ENCODE results near the gene DOCK3. TPM values are rescaled to one million over a fixed set of nuclear protein-coding genes. Genes with fewer than 3 reads are reported as not detected.
"Not testable (repeated sequence)": the region's sequence is repeated elsewhere in the genome, so short reads cannot be mapped to it uniquely, and the experiment has no call there.

Gene DOCK3
- total RNA-seq, 3 donors from 2014 or later: 1.2 to 1.7 (median 1.5) TPM

- H3K36me3 Mint-ChIP-seq (ENCODE audit: insufficient read depth); H3K27me3 Mint-ChIP-seq (ENCODE audit: low read depth); ATAC-seq; DNase-seq; H3K4me3 Mint-ChIP-seq; H3K9me3 Mint-ChIP-seq; H3K4me1 Mint-ChIP-seq (ENCODE audit: low read depth): not testable (repeated sequence)
Measured at GRCh38 chr3:51307945-51308607, 633.3 kb downstream of the DOCK3 start.

DNA sequence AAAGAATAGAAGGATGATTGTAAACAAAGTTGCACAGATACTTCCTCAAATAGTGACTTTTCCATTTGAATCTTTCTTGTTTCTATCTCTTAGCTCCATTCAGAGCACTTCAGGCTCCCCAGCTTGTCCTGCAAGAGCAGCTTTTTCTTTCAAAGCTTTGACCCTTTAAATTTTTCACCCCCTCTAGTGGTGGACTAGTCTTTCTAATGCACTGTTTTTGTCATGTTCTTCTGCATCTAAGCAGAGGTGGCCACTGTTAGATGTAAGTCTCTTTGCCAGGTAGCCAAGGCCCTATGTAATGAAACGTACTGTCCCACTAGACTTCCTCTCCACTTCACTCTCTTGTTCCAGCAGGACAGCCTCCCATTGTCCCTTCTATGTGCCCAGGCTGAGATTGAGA lies 636.3 kb downstream of the DOCK3 start:
- Mint-ChIP-seq H3K27me3 (ENCODE audit: low read depth) (no peaks in the 10 kb centered on the region), H3K9me3 (peaks cover 6% of the 10 kb centered on the region), H3K36me3 (ENCODE audit: insufficient read depth) (peaks cover 4% of the 10 kb centered on the region), H3K4me3 (no peak overlapping the region), H3K4me1 (ENCODE audit: low read depth) (no peaks in the 10 kb centered on the region)
- DNase-seq (no peak), ATAC-seq (no peak)

DNA sequence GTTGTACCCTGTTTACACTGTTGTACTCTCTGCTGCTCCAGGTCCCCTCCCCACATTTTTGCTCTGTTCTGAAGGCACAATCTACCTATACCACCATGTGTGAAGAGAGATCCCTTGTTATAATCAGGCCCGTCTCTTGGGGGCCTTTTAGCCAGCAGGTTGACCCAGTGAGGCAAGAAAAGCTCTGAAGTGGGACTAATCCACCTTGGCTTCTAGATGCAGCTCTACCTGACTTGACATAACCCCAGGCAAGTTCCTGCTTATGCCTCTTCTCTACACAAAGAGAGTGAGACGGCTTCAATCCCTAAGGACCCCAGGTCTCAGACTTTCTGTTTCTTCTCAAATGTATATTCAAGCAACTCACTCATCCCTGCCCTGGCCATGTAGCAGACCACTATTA lies 653.5 kb downstream of the DOCK3 start:
- no peak overlapping the region for H3K4me3 Mint-ChIP-seq
- peaks cover 9% of the 10 kb centered on the region for H3K27me3 Mint-ChIP-seq (ENCODE audit: low read depth)
- no peaks in the 10 kb centered on the region for H3K36me3 Mint-ChIP-seq (ENCODE audit: insufficient read depth)
- ATAC-seq: no peak
- H3K4me1 Mint-ChIP-seq (ENCODE audit: low read depth): no peaks in the 10 kb centered on the region
- no peak for DNase-seq
- no peaks in the 10 kb centered on the region for H3K9me3 Mint-ChIP-seq

DNA sequence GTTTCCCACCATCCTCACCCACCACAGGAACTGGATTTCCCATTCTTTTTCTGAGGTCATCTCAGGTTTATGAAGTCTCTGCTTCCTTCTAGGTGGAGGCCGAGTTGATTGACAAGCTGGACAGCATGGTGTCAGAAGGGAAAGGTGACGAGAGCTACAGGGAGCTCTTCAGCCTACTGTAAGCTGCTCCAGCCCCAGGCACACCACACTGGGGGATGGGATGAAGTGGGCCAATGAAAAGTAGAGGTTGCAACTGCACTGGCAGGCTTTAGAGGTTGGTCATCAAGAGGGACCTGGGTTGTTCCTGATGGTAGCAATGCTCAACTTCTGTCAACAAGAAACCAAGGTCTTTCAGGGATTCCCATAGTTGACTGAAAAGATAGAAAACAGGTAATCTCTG lies 655.3 kb downstream of the DOCK3 start:
- no peak for DNase-seq
- H3K4me3 Mint-ChIP-seq: no peak overlapping the region
- H3K27me3 Mint-ChIP-seq (ENCODE audit: low read depth): peaks cover 1% of the 10 kb centered on the region
- no peaks in the 10 kb centered on the region for H3K4me1 Mint-ChIP-seq (ENCODE audit: low read depth)
- no peaks in the 10 kb centered on the region for H3K36me3 Mint-ChIP-seq (ENCODE audit: insufficient read depth)
- H3K9me3 Mint-ChIP-seq: no peaks in the 10 kb centered on the region
- no peak for ATAC-seq

DNA sequence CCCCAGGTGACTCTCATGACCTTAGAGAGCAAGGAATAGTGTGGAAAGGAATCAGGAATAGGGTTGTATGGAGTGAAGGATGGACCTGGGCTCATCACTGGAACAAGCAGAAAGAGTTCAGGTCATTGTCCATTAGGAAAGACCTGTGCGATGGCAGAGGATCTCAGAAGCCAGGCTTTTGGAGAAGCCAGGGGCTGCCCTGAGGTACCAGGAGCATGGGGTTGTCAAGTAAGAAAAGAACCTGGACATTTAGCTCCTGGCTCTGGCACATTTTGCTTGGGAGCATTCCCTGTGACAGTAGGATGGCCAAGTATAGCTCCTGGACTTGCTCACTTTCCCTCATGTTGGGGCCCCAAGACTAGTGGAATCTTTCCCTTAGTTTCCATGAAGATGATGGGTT lies 657.4 kb downstream of the DOCK3 start:
- H3K36me3 Mint-ChIP-seq (ENCODE audit: insufficient read depth): no peaks in the 10 kb centered on the region
- no peaks in the 10 kb centered on the region for H3K9me3 Mint-ChIP-seq
- DNase-seq (no peak), ATAC-seq (no peak)
- H3K4me3 Mint-ChIP-seq: no peak overlapping the region
- H3K27me3 Mint-ChIP-seq (ENCODE audit: low read depth): no peaks in the 10 kb centered on the region
- no peaks in the 10 kb centered on the region for H3K4me1 Mint-ChIP-seq (ENCODE audit: low read depth)

GRCh38 chr3:51333021-51333420 lies 658.3 kb downstream of the DOCK3 start:
- Mint-ChIP-seq H3K4me3 (no peak overlapping the region), H3K36me3 (ENCODE audit: insufficient read depth) (no peaks in the 10 kb centered on the region), H3K9me3 (no peaks in the 10 kb centered on the region), H3K4me1 (ENCODE audit: low read depth) (no peaks in the 10 kb centered on the region), H3K27me3 (ENCODE audit: low read depth) (no peaks in the 10 kb centered on the region)
- DNase-seq (no peak), ATAC-seq (no peak)

GRCh38 chr3:51336261-51336660 lies 661.5 kb downstream of the DOCK3 start:
- no peak for ATAC-seq
- H3K9me3 Mint-ChIP-seq: no peaks in the 10 kb centered on the region
- no peak for DNase-seq
- H3K27me3 Mint-ChIP-seq (ENCODE audit: low read depth): no peaks in the 10 kb centered on the region
- H3K4me3 Mint-ChIP-seq: no peak overlapping the region
- no peaks in the 10 kb centered on the region for H3K4me1 Mint-ChIP-seq (ENCODE audit: low read depth)
- no peaks in the 10 kb centered on the region for H3K36me3 Mint-ChIP-seq (ENCODE audit: insufficient read depth)

DNA sequence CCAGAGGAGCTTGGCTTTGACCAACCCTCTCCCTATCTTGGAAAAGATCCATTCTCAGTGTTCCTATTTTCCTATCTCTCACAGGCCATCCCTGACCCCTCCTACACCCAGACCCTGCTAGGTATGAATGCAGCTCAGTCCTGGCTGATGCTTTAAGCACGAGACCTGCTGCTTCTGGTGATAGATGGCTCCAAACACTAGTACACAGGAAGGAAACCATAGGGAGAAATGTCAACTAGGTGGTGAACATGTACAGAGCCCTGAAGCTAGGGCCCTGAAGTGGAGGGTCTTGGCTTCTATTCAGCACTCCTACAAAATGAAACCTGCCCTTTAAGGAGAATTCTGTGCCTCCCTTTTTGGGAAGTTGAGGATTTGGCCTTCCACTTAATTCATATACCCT lies 662.9 kb downstream of the DOCK3 start:
- DNase-seq (no peak), ATAC-seq (no peak)
- Mint-ChIP-seq H3K36me3 (ENCODE audit: insufficient read depth) (no peaks in the 10 kb centered on the region), H3K4me1 (ENCODE audit: low read depth) (no peaks in the 10 kb centered on the region), H3K4me3 (no peak overlapping the region), H3K27me3 (ENCODE audit: low read depth) (no peaks in the 10 kb centered on the region), H3K9me3 (no peaks in the 10 kb centered on the region)

DNA sequence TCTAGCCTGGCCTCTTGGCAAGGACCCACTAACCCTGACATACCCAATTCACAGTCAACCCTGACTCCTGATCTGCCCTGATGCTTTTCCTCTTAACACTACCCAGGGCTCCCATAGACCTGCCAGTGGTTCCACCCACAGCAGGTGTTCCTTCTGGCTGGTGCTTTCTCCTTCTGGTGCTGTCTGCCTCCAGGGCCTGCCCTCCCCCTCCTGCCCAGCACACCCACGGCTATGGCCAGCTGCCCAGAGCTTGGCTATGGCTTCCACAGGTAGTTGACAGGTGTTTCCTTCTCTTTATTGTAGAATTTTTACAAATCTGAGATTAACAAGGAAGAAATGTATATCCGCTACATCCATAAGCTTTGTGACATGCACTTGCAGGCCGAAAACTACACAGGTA lies 663.9 kb downstream of the DOCK3 start:
- Mint-ChIP-seq H3K27me3 (ENCODE audit: low read depth) (no peaks in the 10 kb centered on the region), H3K4me1 (ENCODE audit: low read depth) (no peaks in the 10 kb centered on the region), H3K9me3 (no peaks in the 10 kb centered on the region), H3K36me3 (ENCODE audit: insufficient read depth) (no peaks in the 10 kb centered on the region), H3K4me3 (no peak overlapping the region)
- DNase-seq (no peak), ATAC-seq (no peak)

DNA sequence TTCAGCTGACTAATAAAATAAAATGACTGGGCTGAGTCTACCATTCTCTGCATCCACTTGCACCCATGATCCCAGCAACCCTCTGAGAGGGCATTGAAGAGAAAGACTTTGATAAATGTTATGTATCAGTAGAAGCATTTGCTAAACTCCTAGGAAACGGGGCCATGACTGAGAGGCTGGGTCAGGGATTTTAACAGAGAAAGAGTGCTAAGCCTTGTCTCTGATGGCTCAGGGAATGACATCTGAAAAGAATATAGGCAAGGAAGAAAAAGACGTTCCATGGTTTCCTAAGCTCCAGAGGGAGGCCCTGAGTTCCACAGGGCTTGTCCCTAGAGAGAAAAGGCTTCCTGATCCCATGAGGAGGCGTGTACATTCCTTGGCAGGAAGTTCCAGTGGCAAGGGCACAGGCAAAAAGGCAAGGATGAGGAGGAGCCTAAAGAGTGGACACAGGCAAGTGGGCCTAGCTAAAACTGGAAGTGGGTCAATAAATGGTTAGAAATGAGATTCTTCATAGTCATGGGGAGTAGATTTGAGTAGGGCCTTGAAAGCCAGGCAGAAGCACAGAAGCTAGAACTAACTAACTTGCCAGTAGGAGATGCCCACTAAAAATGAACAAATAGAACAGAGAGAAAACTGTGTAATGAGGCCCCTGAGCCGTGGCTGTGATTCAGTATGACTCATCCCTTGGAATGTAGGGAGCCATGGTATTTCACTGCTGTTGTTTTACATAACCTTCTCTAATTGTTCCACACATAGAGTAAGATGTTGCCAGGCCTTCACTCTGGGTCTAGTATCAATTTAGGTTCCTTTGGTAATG lies 665.5 kb downstream of the DOCK3 start:
- no peak overlapping the region for H3K4me3 Mint-ChIP-seq
- H3K36me3 Mint-ChIP-seq (ENCODE audit: insufficient read depth): no peaks in the 10 kb centered on the region
- no peaks in the 10 kb centered on the region for H3K27me3 Mint-ChIP-seq (ENCODE audit: low read depth)
- DNase-seq (no peak), ATAC-seq (no peak)
- H3K9me3 Mint-ChIP-seq: no peaks in the 10 kb centered on the region
- no peaks in the 10 kb centered on the region for H3K4me1 Mint-ChIP-seq (ENCODE audit: low read depth)

DNA sequence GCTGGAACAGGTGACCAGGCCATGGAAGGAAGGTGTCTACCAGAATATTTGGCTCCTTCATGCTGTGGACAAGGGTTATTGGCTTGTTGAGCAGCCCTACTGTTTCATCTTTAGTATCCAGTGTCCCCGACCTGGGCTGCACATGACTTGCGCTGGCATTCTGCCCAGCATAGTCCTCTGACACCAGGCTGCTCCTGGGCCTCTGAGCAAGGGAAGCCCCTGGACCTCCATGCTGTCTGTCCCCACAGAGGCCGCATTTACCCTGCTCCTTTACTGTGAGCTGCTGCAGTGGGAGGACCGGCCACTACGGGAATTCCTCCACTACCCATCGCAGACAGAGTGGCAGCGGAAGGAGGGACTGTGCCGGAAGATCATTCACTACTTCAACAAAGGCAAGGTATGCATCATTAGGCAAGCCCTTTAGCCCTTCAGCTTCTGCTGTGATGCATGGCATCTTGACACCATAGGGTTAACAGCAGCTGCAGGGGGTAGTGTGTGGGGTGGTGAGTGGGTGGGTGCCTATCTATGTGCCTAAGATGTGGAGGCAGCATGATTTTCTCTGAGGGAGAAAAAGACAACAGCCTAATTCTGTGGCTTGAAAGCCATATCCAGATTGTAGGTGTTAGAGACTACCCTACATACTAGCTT lies 666.4 kb downstream of the DOCK3 start:
- Mint-ChIP-seq H3K4me3 (no peak overlapping the region), H3K36me3 (ENCODE audit: insufficient read depth) (no peaks in the 10 kb centered on the region), H3K9me3 (no peaks in the 10 kb centered on the region), H3K4me1 (ENCODE audit: low read depth) (no peaks in the 10 kb centered on the region), H3K27me3 (ENCODE audit: low read depth) (no peaks in the 10 kb centered on the region)
- ATAC-seq: no peak
- DNase-seq: no peak

GRCh38 chr3:51343918-51344687 lies 669.4 kb downstream of the DOCK3 start:
- Mint-ChIP-seq H3K36me3 (ENCODE audit: insufficient read depth) (no peaks in the 10 kb centered on the region), H3K9me3 (no peaks in the 10 kb centered on the region), H3K27me3 (ENCODE audit: low read depth) (no peaks in the 10 kb centered on the region), H3K4me3 (no peak overlapping the region), H3K4me1 (ENCODE audit: low read depth) (no peaks in the 10 kb centered on the region)
- DNase-seq (no peak), ATAC-seq (no peak)

- DNase-seq (no peak), ATAC-seq (no peak)
- peaks cover 3% of the 10 kb centered on the region for H3K27me3 Mint-ChIP-seq (ENCODE audit: low read depth)
- H3K4me1 Mint-ChIP-seq (ENCODE audit: low read depth): no peaks in the 10 kb centered on the region
- no peaks in the 10 kb centered on the region for H3K36me3 Mint-ChIP-seq (ENCODE audit: insufficient read depth)
- H3K4me3 Mint-ChIP-seq: no peak overlapping the region
- no peaks in the 10 kb centered on the region for H3K9me3 Mint-ChIP-seq
Measured at GRCh38 chr3:51350751-51351150, 676.0 kb downstream of the DOCK3 start.

- Mint-ChIP-seq H3K4me1 (ENCODE audit: low read depth) (no peaks in the 10 kb centered on the region), H3K9me3 (no peaks in the 10 kb centered on the region), H3K4me3 (no peak overlapping the region), H3K27me3 (ENCODE audit: low read depth) (peaks cover 3% of the 10 kb centered on the region), H3K36me3 (ENCODE audit: insufficient read depth) (no peaks in the 10 kb centered on the region)
- DNase-seq: no peak
- no peak for ATAC-seq
Measured at GRCh38 chr3:51353131-51353530, 678.4 kb downstream of the DOCK3 start.

All from activated T-cell treated with anti-CD3 and anti-CD28 coated beads, Interleukin-2, amount 50 U/mL, for 4 hours (primary cell).